GM19467 (cell line): ENCODE results near the gene WIPF2.

ENCODE experiments used
- ATAC-seq: cut with Tn5 transposase; IDR thresholded peaks from one replicate; pipeline ENCODE4 v1.9.1; 2021; ENCODE audit warnings: mild to moderate bottlenecking, moderate library complexity; ENCODE audit not compliant: unreplicated experiment

WIPF2 gene

DNA sequence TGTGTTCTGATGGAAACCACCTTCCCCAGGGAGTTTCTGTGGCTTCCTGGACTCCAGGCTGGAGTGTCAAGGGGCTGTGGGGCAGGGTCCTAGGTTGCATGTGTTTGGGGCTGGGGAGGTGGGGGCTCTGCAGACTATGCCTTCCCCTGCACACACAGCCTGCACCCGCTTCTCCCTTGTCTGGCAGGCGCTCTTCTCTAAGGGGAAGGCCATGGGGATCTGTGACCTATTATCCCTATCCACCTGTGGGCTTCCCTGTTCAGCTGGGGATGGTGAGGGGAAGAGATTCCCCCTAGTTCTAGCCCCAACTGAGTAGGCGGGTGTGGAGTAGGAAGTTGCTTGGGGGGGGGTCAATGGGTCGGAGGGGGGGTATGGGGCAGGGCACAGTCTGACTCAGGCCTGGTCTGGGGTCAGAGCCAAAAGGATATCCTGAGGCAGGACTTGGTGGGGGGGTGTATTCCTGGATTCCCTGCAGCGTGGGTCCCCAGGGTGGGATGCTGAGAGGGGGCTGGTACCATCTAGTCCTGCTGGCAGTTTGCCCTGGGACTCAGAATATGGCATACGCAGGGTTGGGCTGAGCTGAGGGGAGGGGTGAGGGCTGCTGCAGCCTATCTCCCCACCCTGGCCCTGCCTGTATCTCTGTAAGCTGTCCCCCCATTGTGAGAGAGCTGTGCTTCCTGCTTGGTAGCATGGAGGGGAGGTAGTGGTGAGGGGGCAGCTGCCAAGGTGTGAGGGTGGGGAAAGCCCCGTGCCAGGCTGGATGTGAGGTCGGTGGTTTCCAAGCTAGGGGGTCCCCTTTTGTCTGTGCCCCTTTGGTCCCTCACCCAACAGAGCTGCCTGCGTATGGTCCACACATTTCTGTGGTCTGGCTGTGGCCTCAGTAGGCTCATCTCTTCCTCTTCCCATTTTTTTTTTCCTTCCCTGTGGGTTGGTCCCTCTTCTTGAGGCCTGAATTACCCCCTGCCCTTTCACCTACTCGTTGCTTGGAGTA is 104.6 kb downstream of the WIPF2 start:
- no peak for ATAC-seq

DNA sequence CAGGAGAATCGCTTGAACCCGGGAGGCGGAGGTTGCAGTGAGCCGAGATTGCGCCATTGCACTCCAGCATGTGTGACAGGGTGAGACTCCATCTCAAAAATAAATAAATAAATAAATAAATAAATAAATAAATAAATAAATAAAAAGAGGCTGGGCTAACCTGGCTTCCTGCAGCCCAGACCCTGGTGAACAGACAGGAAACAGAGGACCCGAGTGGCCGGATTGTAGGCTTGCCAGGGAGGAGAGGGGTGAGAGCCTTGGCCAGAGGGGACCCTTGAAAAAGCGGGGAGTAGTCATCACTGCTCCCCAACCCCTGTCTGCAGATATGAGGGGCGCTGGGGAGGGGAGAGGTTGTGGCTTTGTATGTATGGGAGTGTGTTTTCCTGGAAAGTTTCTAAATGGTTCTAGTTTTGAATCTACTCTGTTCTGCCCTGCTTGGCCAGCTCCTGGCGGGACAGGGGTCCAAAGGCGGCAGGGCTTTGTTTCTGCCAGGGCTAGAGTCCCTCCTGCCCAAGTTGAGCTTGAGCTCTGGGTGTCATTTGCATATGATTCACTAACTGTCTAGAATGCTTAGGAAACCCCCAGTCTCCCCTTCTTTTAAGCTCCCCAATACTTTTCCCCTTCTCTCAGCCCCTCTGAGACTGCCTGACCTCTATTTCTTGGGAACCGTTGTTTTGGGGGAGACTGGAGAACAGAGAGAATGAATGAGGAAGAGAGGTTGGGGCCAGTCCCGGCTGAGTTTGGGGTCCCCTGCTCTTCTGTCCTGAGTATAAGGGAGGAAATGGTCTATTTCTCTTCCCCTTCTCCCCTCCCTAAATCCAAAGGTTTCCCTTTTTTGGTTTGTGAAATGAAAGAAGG is 106.3 kb downstream of the WIPF2 start:
- no peak for ATAC-seq

DNA sequence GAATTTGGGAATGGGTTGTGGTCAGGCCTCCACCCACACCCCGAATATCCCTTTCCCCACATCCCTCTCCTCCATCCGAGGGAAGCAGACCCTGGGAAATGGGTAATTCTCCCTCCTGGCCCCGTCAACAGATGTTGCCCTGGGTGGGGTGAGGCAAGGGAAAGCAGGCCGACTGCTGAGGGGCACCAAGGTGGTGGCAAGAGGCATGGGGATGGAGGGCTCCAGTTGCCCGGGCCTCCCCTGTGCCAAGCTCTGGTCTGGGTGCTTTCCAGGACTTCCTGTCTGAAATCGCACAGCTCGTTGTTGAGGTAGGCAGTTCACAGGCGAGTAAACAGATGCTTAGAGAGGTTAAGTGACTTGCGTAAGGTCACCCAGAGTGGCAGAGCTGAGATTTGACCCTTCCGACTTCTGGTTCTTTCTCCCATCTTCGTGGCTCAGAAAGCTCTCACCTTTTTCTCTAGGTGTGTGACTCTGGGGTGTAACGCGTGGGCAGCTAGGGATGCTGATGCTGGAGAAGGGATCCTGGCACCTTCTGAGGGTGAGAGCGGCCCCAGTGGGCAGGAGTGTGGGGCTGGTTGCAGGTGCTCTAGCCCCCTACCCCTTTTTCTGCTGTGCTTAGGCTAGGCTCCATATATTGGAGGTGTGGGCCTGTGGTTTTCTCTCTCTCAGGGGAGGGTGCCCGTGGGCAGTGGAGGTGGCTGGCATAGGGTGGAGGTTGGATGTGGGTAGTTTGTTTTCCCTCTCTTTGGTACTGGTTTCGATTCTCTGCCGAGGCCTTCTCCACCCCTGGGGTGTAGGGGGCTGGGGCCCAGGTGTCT is 107.1 kb downstream of the WIPF2 start:
- ATAC-seq, result no peak

DNA sequence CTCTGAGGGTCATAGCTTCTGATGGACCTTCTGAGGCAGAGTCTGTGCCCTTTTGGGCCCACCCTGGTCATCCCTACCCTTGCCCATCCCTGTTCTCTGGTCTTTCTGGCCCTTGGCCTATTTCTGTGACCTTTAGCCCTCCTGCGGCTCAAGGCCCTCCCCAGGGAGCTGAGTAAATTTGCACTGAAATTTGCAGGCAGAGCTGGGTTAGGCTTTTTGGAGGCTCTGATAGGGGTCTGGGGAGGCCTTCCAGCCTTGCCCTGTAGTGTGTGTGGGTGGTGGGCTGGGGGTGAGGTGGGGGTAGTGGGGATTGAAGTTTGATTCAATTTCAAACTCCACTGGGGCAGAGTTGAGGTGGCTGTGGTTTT is 107.7 kb downstream of the WIPF2 start:
- ATAC-seq, result no peak

DNA sequence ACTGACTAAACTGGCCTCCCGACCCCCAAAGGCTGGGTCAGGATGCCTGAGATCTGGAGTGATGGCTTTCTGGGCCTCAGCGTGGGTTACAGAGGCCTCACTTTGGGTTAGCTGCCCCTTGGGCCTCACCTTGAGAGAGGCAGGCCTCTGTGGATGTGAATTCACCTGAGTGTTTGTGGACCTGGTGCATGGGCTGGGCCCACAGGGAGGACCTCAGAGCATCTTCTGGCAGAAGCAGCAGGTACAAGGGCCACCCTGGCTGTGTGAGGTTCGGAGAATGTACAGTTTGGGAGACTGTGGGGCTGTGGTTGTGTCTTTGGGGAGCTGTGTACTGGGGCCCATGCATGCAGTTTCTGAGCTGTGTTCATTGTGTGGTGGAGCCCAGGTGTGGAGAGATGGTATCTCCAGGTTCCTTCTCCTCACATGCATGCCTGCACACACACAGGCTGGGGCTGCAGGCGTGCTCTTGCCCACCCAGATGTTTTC is 108.2 kb downstream of the WIPF2 start:
- ATAC-seq, result no peak

DNA sequence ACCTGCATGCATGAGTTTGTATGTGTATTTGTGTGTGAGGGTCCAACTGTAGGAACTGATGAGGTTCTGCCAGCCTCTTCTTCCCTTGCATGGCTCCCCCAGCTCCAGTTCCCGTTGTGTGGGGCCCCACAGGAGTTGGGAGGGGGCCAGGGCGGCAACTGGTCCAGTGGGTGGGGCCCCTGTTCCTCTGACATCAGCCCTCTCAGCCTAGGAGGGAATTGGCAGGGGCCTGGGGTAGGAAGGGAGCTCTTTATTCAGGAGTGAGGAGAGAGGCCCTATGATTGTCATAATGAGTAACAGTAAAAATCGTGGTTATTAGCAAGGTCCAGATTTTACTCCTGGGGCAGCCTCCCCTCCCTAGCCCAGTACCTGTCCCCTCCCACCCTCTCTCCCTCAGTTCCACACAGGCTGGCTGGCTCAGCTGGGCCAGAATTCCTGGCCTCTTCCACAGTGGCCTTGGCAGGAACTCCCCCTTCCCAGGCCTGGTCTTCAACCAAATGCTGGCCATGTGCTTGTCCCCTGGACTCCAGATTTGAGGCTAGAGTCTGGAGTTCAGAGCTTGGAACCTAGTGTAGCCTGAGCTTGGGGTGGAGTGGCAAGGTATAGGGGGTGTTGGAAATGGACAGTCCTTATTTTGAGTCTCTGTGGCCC is 108.8 kb downstream of the WIPF2 start:
- no peak for ATAC-seq

DNA sequence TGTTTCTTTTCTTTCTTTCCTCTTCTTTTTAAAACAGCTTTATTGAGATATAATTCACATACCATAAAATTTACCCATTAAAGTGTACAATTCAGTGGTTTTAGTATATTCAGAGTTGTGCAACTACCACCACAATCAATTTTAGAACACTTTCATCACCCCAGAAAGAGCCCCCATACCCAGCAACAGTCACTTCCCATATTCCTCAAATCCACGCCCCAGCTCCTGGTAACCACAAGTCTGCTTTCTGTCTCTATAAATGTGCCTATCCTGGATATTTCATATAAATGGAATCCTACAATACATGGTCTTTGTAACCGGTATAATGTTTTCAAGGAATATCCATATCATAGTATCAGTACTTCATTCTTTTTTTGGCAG is 109.3 kb downstream of the WIPF2 start:
- no peak for ATAC-seq

DNA sequence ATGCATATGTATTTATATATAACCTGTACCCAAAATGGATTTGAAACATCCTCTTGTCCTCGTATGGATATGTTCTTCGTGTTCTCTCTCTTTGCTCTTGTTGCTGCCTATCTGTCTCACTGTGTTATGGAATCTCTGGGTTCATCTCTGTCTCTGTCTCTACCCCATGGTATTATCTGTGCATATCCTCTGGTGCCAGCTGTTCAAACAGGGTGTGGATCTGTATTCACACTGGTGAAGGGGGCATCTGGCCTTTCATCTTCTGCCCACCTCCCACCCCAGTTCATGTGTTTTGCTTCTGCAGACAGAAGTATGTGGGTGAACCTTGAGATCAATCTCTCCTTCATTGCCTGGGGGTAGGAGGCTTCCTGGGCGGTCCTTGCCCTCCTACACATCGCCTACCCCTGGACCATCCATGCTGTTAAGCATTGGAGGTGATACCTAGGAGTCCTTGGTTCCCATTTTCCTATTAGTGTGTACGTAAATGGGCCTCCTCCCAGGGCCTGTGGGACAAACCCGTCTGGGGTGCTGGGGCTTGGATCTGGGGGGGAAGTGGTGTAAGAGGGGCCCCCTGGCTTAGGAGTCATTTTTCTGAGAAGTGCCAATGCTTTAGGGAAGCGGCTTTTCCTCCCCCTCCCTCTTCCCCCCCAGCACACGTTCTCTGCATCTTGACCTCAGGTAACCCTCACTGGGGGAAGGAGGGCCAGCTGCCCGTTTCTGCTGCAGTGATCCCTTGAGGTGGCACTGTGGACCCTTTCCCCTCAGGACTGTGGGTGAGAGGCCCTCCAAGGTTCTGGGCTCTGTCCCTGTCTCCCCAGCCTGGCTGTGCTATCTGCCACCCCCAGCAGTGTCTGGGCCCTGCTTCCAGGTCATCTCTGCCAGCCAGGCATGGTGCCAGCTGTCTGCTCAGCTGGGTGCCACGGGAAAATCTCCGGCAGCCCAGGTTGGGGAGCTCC is 111.0 kb downstream of the WIPF2 start:
- ATAC-seq, result no peak

DNA sequence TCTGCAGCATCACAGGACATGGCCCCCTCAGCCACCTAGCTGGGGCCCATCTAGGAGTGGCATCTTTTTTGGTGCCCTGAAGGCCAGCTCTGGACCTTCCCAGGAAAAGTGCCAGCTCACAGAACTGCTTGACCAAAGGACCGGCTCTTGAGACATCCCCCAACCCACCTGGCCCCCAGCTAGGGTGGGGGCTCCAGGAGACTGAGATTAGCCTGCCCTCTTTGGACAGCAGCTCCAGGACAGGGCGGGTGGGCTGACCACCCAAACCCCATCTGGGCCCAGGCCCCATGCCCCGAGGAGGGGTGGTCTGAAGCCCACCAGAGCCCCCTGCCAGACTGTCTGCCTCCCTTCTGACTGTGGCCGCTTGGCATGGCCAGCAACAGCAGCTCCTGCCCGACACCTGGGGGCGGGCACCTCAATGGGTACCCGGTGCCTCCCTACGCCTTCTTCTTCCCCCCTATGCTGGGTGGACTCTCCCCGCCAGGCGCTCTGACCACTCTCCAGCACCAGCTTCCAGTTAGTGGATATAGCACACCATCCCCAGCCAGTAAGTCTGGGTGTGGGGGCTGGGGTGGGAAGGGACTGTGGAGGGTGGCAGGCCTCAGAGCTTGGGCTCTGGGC is 111.9 kb downstream of the WIPF2 start:
- ATAC-seq, result no peak

DNA sequence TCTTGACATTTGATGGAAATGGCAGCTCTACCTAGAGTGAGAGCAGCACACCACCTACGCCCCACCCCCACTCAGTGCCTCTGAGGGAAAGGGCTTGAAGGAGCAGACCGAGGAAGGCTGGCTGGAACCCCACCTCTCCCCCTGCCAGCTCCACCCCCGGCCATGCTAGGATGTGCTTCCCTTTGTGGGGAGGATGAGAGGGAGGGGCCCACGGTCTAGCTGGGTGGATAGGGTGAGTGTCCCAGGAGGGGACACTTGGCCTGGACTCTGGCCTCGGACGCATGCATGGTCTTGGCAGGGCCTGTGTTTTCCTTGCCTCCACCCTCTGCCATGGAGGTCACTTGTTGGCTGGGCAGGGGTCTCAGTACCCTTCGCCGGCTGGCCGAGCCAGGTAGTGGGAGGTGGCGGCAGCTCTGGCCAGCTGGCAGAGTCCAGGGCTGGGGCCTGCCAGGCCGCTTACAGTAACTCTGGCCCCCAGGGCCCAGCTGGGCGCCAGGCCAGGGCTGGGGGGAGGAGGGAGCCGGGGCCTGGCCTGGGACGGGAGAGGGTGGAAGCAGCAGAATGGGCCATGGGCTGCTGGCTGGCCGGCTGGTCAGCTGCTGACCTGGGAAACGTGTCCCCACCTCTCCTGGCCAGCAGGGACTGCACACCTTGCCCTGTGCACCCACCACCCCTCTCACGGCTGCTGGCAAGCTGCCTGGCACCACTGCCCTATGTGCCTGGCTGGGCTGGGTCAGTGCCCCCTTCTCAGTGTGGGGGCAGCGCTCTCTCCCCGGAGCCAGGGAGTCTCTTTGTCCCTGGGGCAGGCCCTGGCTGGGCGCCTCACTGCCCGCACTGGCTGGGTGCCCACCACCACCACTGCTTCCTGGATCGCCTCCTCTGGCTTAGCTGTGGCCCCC is 112.9 kb downstream of the WIPF2 start:
- no peak for ATAC-seq
